NK-92 treated with Interleukin-12 subunit alpha and Interleukin-12 subunit beta, amount 100 ng/mL, for 24 hours (cell line): ENCODE data around the gene SIAH2.

ENCODE experiments used
- DNase-seq: peaks from one replicate; lab custom pipeline; 2025; lab: John Stamatoyannopoulos, UW

The SIAH2 gene

GRCh38 chr3:150733936-150734794 lies 28.8 kb downstream of the SIAH2 start:
- DNase-seq: no peak

- DNase-seq: no peak
Observed at GRCh38 chr3:150733373-150733935, 29.5 kb downstream of the SIAH2 start.

- no peak for DNase-seq
Observed at GRCh38 chr3:150729682-150730360, 33.1 kb downstream of the SIAH2 start.

GRCh38 chr3:150727653-150728502 lies 35.1 kb downstream of the SIAH2 start:
- no peak for DNase-seq

GRCh38 chr3:150725548-150725947 lies 37.4 kb downstream of the SIAH2 start:
- no peak for DNase-seq

- no peak for DNase-seq
Observed at GRCh38 chr3:150723946-150724345, 39.0 kb downstream of the SIAH2 start.

- DNase-seq: no peak
Observed at GRCh38 chr3:150722267-150722666, 40.7 kb downstream of the SIAH2 start.

- DNase-seq: no peak
Observed at GRCh38 chr3:150721285-150722130, 41.5 kb downstream of the SIAH2 start.

- DNase-seq: no peak
Observed at GRCh38 chr3:150720444-150720843, 42.5 kb downstream of the SIAH2 start.

- DNase-seq: no peak
Observed at GRCh38 chr3:150710097-150710496, 52.9 kb downstream of the SIAH2 start.

- DNase-seq: peak; percentile 69
Observed at GRCh38 chr3:150703756-150704344, 59.1 kb downstream of the SIAH2 start, which contains the start of gene ERICH6. Gene ERICH6, minus strand, starts transcription at chr3:150703920. Its CDS starts 22 bp downstream, at chr3:150703898.

- DNase-seq: no peak
Observed at GRCh38 chr3:150703299-150703755, 59.6 kb downstream of the SIAH2 start.

GRCh38 chr3:150699068-150699639 lies 63.8 kb downstream of the SIAH2 start:
- no peak for DNase-seq

- no peak for DNase-seq
Observed at GRCh38 chr3:150697646-150698045, 65.3 kb downstream of the SIAH2 start.

- no peak for DNase-seq
Observed at GRCh38 chr3:150691414-150692040, 71.4 kb downstream of the SIAH2 start.
